ENCODE results near the gene FIBCD1. TPM values are rescaled to one million over a fixed set of nuclear protein-coding genes. Genes with fewer than 3 reads are reported as not detected.

Gene FIBCD1
- total RNA-seq, 4 donors from 2014 or later, result not detected

DNA sequence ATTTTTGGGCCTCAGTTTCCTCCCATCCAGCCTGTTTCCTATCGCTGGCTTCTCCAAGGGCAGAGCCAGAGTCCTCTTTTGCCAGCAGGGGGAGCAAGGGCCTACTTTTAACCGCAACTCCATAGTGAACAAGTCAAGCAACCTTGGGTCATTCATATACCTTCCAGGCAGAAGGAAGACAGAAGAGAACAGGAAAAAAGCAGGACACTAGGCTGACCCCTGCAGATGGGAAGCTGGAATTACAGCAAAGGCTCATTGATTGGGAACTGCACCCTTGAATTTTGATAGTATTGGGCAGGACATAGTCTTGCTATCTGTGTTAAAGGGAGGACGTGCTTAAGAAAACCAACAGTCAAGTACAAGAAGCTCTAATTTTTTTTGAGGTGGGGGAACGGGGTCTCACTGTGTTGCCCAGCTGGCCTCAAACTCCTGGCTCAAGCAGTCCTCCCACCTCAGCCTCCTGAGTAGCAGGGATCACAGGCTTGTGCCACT, 72.5 kb downstream of the FIBCD1 start:
- Histone ChIP-seq H3K27me3 (no peaks in the 10 kb centered on the region), H3K9me3 (no peaks in the 10 kb centered on the region), H3K36me3 (peaks cover 32% of the 10 kb centered on the region), H3K4me1 (peaks cover 26% of the 10 kb centered on the region), H3K27ac (no peak overlapping the region), H3K4me3 (no peak overlapping the region)
- DNase-seq (ENCODE audit: low spot score in 2 of 2), result peak in 1 of 2 donors; percentile 78
- TF ChIP-seq, protein P1, sequence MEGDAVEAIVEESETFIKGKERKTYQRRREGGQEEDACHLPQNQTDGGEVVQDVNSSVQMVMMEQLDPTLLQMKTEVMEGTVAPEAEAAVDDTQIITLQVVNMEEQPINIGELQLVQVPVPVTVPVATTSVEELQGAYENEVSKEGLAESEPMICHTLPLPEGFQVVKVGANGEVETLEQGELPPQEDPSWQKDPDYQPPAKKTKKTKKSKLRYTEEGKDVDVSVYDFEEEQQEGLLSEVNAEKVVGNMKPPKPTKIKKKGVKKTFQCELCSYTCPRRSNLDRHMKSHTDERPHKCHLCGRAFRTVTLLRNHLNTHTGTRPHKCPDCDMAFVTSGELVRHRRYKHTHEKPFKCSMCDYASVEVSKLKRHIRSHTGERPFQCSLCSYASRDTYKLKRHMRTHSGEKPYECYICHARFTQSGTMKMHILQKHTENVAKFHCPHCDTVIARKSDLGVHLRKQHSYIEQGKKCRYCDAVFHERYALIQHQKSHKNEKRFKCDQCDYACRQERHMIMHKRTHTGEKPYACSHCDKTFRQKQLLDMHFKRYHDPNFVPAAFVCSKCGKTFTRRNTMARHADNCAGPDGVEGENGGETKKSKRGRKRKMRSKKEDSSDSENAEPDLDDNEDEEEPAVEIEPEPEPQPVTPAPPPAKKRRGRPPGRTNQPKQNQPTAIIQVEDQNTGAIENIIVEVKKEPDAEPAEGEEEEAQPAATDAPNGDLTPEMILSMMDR (IDR thresholded peaks at IDR 0.05), result peak; percentile 62 to 75
- no peak for TF ChIP-seq POLR2AphosphoS5 (IDR thresholded peaks at IDR 0.05)
- 50% methylated on average over 4 of the region's 4 CpGs for WGBS

DNA sequence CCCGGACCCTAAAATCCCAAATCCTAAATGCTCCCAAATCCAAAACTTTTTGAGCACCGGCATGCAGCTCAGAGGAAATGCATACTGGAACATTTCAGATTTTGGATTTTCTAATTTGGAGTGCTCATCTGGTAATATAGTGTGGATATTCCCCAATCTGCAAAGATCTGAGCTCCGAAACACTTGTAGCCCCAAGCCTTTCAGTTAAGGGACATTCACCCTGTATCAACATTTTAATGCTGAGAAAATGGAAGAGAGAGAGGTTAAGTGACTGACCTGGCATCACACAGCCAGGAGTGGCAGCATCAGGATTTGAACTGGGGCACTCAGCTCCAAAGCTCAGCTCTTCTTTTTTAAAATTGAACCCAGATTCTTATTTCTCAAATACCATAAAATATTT, 73.1 kb downstream of the FIBCD1 start:
- Histone ChIP-seq H3K27me3 (no peaks in the 10 kb centered on the region), H3K9me3 (no peaks in the 10 kb centered on the region), H3K4me1 (peaks cover 31% of the 10 kb centered on the region), H3K36me3 (peaks cover 32% of the 10 kb centered on the region), H3K4me3 (no peak overlapping the region), H3K27ac (no peak overlapping the region)
- DNase-seq (ENCODE audit: low spot score in 2 of 2), result no peak
- TF ChIP-seq, protein P1 (IDR thresholded peaks at IDR 0.05), result no peak
- TF ChIP-seq POLR2A (IDR thresholded peaks at IDR 0.05) (no peak), EP300 (IDR thresholded peaks at IDR 0.05) (no peak), POLR2AphosphoS5 (IDR thresholded peaks at IDR 0.05) (no peak)
- 92% methylated on average over 3 of the region's 3 CpGs for WGBS

DNA sequence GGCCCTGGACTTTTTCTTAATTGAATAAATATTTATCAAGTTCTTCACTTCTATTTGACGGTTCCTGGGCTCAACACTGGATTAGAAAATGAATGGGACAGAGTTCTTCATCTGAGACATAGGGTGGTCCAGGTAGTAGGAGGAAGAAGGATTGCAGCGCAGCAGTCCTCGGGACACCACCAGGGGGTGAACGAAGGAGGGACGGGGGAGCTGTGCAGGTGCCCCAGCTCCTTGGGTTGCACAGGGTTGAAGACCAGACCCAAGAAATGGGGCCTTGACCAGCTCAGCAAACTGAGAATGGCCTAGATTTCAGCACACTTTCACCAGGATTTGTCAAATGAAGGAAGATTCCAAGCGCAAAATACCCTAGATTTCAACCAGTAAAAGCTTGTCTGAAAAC, 74.5 kb downstream of the FIBCD1 start:
- H3K27ac ChIP-seq, result no peak overlapping the region
- H3K27me3 ChIP-seq, result no peaks in the 10 kb centered on the region
- peaks cover 41% of the 10 kb centered on the region for H3K4me1 ChIP-seq
- H3K4me3 ChIP-seq, result no peak overlapping the region
- H3K36me3 ChIP-seq, result peaks cover 26% of the 10 kb centered on the region
- H3K9me3 ChIP-seq, result no peaks in the 10 kb centered on the region
- no peak for DNase-seq (ENCODE audit: low spot score in 2 of 2)
- WGBS, result 78% methylated on average over 6 of the region's 6 CpGs
- TF ChIP-seq EP300 (IDR thresholded peaks at IDR 0.05) (no peak), POLR2AphosphoS5 (IDR thresholded peaks at IDR 0.05) (no peak), POLR2A (IDR thresholded peaks at IDR 0.05) (no peak)
- TF ChIP-seq, protein P1 (IDR thresholded peaks at IDR 0.05), result no peak

DNA sequence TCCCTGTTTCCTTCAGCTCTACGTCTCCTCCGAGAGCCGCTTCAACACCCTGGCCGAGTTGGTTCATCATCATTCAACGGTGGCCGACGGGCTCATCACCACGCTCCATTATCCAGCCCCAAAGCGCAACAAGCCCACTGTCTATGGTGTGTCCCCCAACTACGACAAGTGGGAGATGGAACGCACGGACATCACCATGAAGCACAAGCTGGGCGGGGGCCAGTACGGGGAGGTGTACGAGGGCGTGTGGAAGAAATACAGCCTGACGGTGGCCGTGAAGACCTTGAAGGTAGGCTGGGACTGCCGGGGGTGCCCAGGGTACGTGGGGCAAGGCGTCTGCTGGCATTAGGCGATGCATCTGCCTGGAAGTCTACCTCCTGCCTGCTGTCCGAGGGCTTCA, 76.3 kb downstream of the FIBCD1 start:
- peaks cover 55% of the 10 kb centered on the region for H3K4me1 ChIP-seq
- H3K9me3 ChIP-seq, result no peaks in the 10 kb centered on the region
- H3K4me3 ChIP-seq, result no peak overlapping the region
- H3K27me3 ChIP-seq, result no peaks in the 10 kb centered on the region
- TF ChIP-seq POLR2A (IDR thresholded peaks at IDR 0.05) (no peak), POLR2AphosphoS5 (IDR thresholded peaks at IDR 0.05) (no peak), EP300 (IDR thresholded peaks at IDR 0.05) (no peak)
- TF ChIP-seq, protein P1 (IDR thresholded peaks at IDR 0.05), result no peak
- 88% methylated on average over 23 of the region's 23 CpGs for WGBS
- H3K27ac ChIP-seq, result no peak overlapping the region
- DNase-seq (ENCODE audit: low spot score in 2 of 2), result peak in 1 of 2 donors; percentile 53
- peaks cover 34% of the 10 kb centered on the region for H3K36me3 ChIP-seq

DNA sequence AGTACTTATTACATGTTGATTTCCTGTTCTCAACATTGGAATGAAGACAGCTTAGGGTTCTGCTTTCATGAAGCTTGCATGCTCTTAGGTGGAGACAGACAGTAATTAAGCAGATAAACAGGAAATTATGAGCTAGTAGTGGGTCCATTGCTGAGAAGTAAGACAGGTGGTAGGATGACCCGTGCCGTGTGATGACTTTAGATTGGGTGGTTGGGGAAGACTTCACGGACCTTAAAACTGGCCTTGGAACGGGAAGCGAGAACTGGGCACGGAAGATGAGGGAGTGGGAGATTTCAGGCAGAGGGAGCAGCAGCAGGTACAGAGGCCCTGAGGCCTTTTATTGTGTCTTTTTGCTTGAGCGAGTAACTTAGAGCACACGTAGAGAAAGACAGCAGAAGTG, 76.8 kb downstream of the FIBCD1 start:
- Histone ChIP-seq H3K27ac (no peak overlapping the region), H3K4me3 (no peak overlapping the region), H3K27me3 (no peaks in the 10 kb centered on the region), H3K9me3 (no peaks in the 10 kb centered on the region), H3K36me3 (peaks cover 39% of the 10 kb centered on the region), H3K4me1 (peaks cover 55% of the 10 kb centered on the region)
- peak; percentile 30 to 58 for DNase-seq (ENCODE audit: low spot score in 2 of 2)
- WGBS, result 82% methylated on average over 8 of the region's 8 CpGs
- TF ChIP-seq, protein P1 (IDR thresholded peaks at IDR 0.05), result no peak
- no peak for TF ChIP-seq POLR2AphosphoS5 (IDR thresholded peaks at IDR 0.05)
- no peak for TF ChIP-seq POLR2A (IDR thresholded peaks at IDR 0.05)
- no peak for TF ChIP-seq EP300 (IDR thresholded peaks at IDR 0.05)

Data from suprapubic skin (tissue), 4 donors.